Caco-2 (cell line): ENCODE results near the gene ANKRD12. TPM values are rescaled to one million over a fixed set of nuclear protein-coding genes. Genes with fewer than 3 reads are reported as not detected.

Experiments used
- BruUV-seq: library from RNA; stranded (reverse); fragments of 400-500 nt; replicated peaks from 2 replicates; lab custom pipeline; 2021; lab: Mats Ljungman, UMichigan
- CTCF ChIA-PET: fragments of 300-600 bp; sonication (Branson Sonifier 250); formaldehyde crosslinking; loops from one replicate; lab custom pipeline; 2022; ENCODE audit warnings: antibody characterized with exemption; lab: Charles Lee
- POLR2A ChIA-PET: fragments of 300-600 bp; sonication (Branson Sonifier 250); formaldehyde crosslinking; loops from one replicate; lab custom pipeline; 2022; ENCODE audit warnings: antibody characterized with exemption; lab: Charles Lee
- DNase-seq, 2 experiments: peaks; one replicate each; pipeline versions ENCODE4 v3.0.0 to v3.0.0-alpha.2; 2020 to 2022
- H3K27me3 ChIP-seq: replicated peaks from 2 replicates; pipeline ENCODE4 v1.6.0; 2011; ENCODE audit warnings: low read length; ENCODE audit not compliant: control insufficient read depth, insufficient read depth
- H3K36me3 ChIP-seq: 2 replicates; pipeline ENCODE4 v1.5.1; 2011; ENCODE audit warnings: low read length; ENCODE audit not compliant: control insufficient read depth, insufficient read depth
- H3K4me1 ChIP-seq: fragments of 250-450 bp; sonication (Bioruptor Pico); 2 replicates; pipeline ENCODE4 v1.5.1; 2020; ENCODE audit warnings: mild to moderate bottlenecking
- H3K4me3 ChIP-seq: 2 replicates; pipeline ENCODE4 v1.5.1; 2011; ENCODE audit warnings: low read depth, mild to moderate bottlenecking, control low read depth, low read length
- H3K9me3 ChIP-seq: fragments of 250-450 bp; sonication (Bioruptor Pico); 2 replicates; pipeline ENCODE4 v1.5.1; 2020; ENCODE audit warnings: mild to moderate bottlenecking, moderate library complexity
- H3K27ac Mint-ChIP-seq: one replicate; pipeline ENCODE4 v1.8.0; 2022; ENCODE audit warnings: mixed read lengths; ENCODE audit not compliant: unreplicated experiment
- H3K27me3 Mint-ChIP-seq: one replicate; pipeline ENCODE4 v1.8.0; 2022; ENCODE audit warnings: mixed read lengths; ENCODE audit not compliant: insufficient read depth, unreplicated experiment
- H3K36me3 Mint-ChIP-seq: one replicate; pipeline ENCODE4 v1.8.0; 2022; ENCODE audit warnings: mild to moderate bottlenecking, mixed read lengths; ENCODE audit not compliant: insufficient read depth, unreplicated experiment
- H3K4me1 Mint-ChIP-seq: one replicate; pipeline ENCODE4 v1.8.0; 2022; ENCODE audit warnings: low read depth, mixed read lengths; ENCODE audit not compliant: unreplicated experiment
- H3K4me3 Mint-ChIP-seq: one replicate; pipeline ENCODE4 v1.8.0; 2022; ENCODE audit warnings: mild to moderate bottlenecking, moderate library complexity, mixed read lengths; ENCODE audit not compliant: unreplicated experiment
- H3K9me3 Mint-ChIP-seq: one replicate; pipeline ENCODE4 v1.8.0; 2022; ENCODE audit warnings: mixed read lengths; ENCODE audit not compliant: unreplicated experiment
- intact Hi-C: fragments of 100-400 bp; cut with micrococcal nuclease; formaldehyde crosslinking; loops from one replicate; pipeline ENCODE4 v1.10.0; 2022; ENCODE audit not compliant: unreplicated experiment
- total RNA-seq: library from RNA; stranded (reverse); gene quantifications from 2 replicates; pipeline ENCODE4 v1.2.3, GENCODE V29; 2022
- TF ChIP-seq, protein P1 (sequence below), 2 experiments: fragments of 200-600 bp in 1 of 2; IDR thresholded peaks; 1 replicate in 1 of 2; 2 replicates in 1 of 2; pipeline versions ENCODE4 v1.5.1 to v1.8.0; 2011 to 2022; ENCODE audit warnings: antibody characterized with exemption in 1 of 2, control low read depth in 1 of 2, inconsistent platforms in 1 of 2, low read depth in 1 of 2, low read length in 1 of 2, mild to moderate bottlenecking in 1 of 2, moderate library complexity in 1 of 2; ENCODE audit not compliant: insufficient read depth in 1 of 2, severe bottlenecking in 1 of 2, unreplicated experiment in 1 of 2

The ANKRD12 gene
- total RNA-seq, 1 experiment from 2014 or later = 33.2 TPM

DNA sequence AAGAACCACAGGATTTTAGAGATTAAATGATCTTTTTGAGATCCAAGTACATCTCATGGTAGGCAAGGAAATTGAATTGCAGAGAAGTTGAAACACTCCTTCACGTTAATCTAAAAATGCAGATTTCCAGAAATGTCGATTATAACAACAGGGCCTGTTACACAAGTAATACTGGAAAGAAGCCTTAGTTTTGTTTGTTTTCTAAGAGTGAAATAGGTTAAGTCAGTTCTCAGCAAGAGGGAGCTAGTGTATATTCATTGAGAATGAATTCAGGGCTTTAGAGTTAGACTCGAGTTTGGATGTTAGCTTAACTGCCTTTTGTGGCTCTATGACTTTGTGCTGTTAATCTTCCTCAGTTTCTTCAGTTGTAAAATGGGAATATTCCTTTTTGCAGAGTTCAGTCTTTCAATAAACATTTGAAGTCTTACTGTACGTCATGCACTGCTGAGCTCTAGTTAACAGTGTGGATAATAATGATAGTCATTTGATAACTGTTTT, 33.2 kb upstream of the ANKRD12 start:
- Mint-ChIP-seq H3K4me3 (peak overlapping the region; percentile 85), H3K27ac (peak overlapping the region; percentile 96), H3K9me3 (no peaks in the 10 kb centered on the region), H3K36me3 (peaks cover 31% of the 10 kb centered on the region), H3K4me1 (peaks cover 18% of the 10 kb centered on the region), H3K27me3 (no peaks in the 10 kb centered on the region)
- peak overlapping the region; percentile 48 for H3K4me3 ChIP-seq
- no peaks in the 10 kb centered on the region for H3K9me3 ChIP-seq
- no peaks in the 10 kb centered on the region for H3K27me3 ChIP-seq
- ChIA-PET CTCF (interaction anchor here (1.4 to 1.7 kb wide), 2 partner anchors 9 to 33 kb away, joined by 5 to 6 read pairs; partner anchors contain the start of gene ANKRD12), POLR2A (interaction anchor here (3.2 kb wide), 1 partner anchor 33 kb away, joined by 19 read pairs; the partner anchor contains the start of gene ANKRD12)
- peaks cover 29% of the 10 kb centered on the region for H3K4me1 ChIP-seq
- intact Hi-C loops = loop anchor here (1.0 to 2.0 kb wide), 2 partner anchors 31 to 372 kb away; partner anchors contain the start of gene RALBP1
- TF ChIP-seq, protein P1, sequence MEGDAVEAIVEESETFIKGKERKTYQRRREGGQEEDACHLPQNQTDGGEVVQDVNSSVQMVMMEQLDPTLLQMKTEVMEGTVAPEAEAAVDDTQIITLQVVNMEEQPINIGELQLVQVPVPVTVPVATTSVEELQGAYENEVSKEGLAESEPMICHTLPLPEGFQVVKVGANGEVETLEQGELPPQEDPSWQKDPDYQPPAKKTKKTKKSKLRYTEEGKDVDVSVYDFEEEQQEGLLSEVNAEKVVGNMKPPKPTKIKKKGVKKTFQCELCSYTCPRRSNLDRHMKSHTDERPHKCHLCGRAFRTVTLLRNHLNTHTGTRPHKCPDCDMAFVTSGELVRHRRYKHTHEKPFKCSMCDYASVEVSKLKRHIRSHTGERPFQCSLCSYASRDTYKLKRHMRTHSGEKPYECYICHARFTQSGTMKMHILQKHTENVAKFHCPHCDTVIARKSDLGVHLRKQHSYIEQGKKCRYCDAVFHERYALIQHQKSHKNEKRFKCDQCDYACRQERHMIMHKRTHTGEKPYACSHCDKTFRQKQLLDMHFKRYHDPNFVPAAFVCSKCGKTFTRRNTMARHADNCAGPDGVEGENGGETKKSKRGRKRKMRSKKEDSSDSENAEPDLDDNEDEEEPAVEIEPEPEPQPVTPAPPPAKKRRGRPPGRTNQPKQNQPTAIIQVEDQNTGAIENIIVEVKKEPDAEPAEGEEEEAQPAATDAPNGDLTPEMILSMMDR (IDR thresholded peaks at IDR 0.05; ENCODE audit: insufficient read depth in 1 of 2, low read depth in 1 of 2, low read length in 1 of 2, severe bottlenecking in 1 of 2, unreplicated experiment in 1 of 2) = no peak
- TSS peak; percentile 40 for BruUV-seq
- no peaks in the 10 kb centered on the region for H3K36me3 ChIP-seq
- no peak for DNase-seq

DNA sequence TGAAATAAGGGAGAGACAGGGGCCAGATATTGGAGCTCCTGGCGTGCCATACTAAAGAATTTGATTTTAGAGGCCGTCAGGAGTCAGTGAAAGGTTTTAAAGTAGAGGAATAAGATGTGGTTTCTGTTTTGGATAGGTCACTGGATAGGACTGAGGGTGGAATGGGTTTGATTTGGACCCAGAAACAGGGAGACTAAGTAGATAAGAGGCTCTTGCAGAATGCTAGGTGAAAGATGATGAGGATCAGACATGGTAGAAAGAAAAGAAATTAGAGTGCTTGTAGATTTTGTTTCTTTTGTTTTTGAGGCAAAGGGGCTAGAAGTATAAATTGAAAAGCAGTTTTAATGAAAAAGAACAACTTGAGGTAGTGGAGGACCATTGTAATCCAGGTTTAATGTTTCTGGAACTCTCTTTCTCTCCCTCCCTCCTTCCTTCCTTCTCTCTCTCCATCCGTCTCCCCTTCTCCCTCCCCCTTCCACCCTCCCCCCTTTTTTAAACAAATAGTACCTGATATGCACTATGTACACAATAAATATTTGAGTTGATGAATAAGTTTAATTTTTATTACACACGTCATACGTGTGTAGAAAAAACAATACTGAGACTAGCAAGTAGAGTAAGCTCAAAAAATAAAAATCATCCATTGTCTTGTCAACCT, 32.2 kb upstream of the ANKRD12 start:
- H3K9me3 Mint-ChIP-seq = no peaks in the 10 kb centered on the region
- H3K36me3 Mint-ChIP-seq = peaks cover 36% of the 10 kb centered on the region
- H3K27me3 Mint-ChIP-seq = no peaks in the 10 kb centered on the region
- Histone ChIP-seq H3K27me3 (no peaks in the 10 kb centered on the region), H3K36me3 (no peaks in the 10 kb centered on the region), H3K4me1 (peaks cover 29% of the 10 kb centered on the region), H3K9me3 (no peaks in the 10 kb centered on the region), H3K4me3 (peak overlapping the region; percentile 48)
- TF ChIP-seq, protein P1 (IDR thresholded peaks at IDR 0.05; ENCODE audit: insufficient read depth in 1 of 2, low read depth in 1 of 2, low read length in 1 of 2, severe bottlenecking in 1 of 2, unreplicated experiment in 1 of 2) = no peak
- ChIA-PET CTCF (interaction anchor here (1.4 to 1.7 kb wide), 2 partner anchors 10 to 33 kb away, joined by 5 to 6 read pairs; partner anchors contain the start of gene ANKRD12), POLR2A (interaction anchor here (3.2 kb wide), 1 partner anchor 33 kb away, joined by 19 read pairs; the partner anchor contains the start of gene ANKRD12)
- peaks cover 18% of the 10 kb centered on the region for H3K4me1 Mint-ChIP-seq
- H3K4me3 Mint-ChIP-seq = peak overlapping the region; percentile 85
- peak overlapping the region; percentile 96 for H3K27ac Mint-ChIP-seq
- BruUV-seq = no TSS peak
- no peak for DNase-seq
- intact Hi-C loops = no loop called here

DNA sequence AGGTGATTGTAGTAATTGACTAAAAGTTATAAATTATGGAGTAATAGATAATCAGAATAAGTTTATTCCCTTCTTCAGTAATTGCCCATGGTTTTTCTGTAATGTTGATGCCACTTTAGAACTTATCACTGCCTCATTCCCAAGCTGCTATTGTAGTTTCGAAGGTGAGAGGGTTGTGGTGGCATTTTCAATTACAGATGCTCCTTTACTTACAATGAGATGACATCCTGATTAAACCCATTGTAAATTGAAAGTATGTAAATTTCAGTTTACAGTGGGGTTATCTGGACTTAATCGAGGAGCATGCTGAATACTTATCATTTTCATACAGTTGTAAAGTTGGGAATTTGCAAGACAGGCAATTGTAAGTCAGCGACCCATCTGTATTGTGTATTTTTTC, 31.2 kb upstream of the ANKRD12 start:
- intact Hi-C loops = no loop called here
- ChIA-PET POLR2A (no interaction called here), CTCF (no interaction called here)
- H3K27me3 ChIP-seq = no peaks in the 10 kb centered on the region
- no peaks in the 10 kb centered on the region for H3K36me3 ChIP-seq
- H3K4me1 ChIP-seq = peaks cover 24% of the 10 kb centered on the region
- no peak overlapping the region for H3K4me3 ChIP-seq
- Mint-ChIP-seq H3K4me3 (peak overlapping the region; percentile 47), H3K4me1 (peaks cover 18% of the 10 kb centered on the region), H3K9me3 (no peaks in the 10 kb centered on the region), H3K27ac (no peak overlapping the region), H3K36me3 (peaks cover 45% of the 10 kb centered on the region), H3K27me3 (no peaks in the 10 kb centered on the region)
- DNase-seq = no peak
- no TSS peak for BruUV-seq
- TF ChIP-seq, protein P1 (IDR thresholded peaks at IDR 0.05; ENCODE audit: insufficient read depth in 1 of 2, low read depth in 1 of 2, low read length in 1 of 2, severe bottlenecking in 1 of 2, unreplicated experiment in 1 of 2) = no peak
- no peaks in the 10 kb centered on the region for H3K9me3 ChIP-seq
